Parathyroid adenoma (tissue), 2 donors: ENCODE results near the gene ADGRG3.
A peak's percentile ranks its signal among the peaks of the same experiment; 100 is the strongest.

Experiments
- H2AFZ ChIP-seq: fragments of 300-600 bp; sonication (generic); one replicate; pipeline ENCODE4 v1.7.0; 2017; ENCODE audit warnings: antibody characterized with exemption, mild to moderate bottlenecking
- H3K27ac ChIP-seq: fragments of 300-600 bp; sonication (generic); one replicate; pipeline ENCODE4 v1.7.0; 2017
- H3K27me3 ChIP-seq: fragments of 300-600 bp; sonication (generic); one replicate; pipeline ENCODE4 v1.7.0; 2017; ENCODE audit warnings: low read length; ENCODE audit not compliant: control insufficient read depth, insufficient read depth
- H3K36me3 ChIP-seq: fragments of 300-600 bp; sonication (generic); one replicate; pipeline ENCODE4 v1.7.0; 2017; ENCODE audit warnings: low read length; ENCODE audit not compliant: control insufficient read depth, insufficient read depth
- H3K4me1 ChIP-seq: fragments of 300-600 bp; sonication (generic); one replicate; pipeline ENCODE4 v1.7.0; 2017; ENCODE audit warnings: control low read depth
- H3K4me2 ChIP-seq: fragments of 300-600 bp; sonication (generic); one replicate; pipeline ENCODE4 v1.7.0; 2017; ENCODE audit warnings: low read length
- H3K4me3 ChIP-seq: fragments of 300-600 bp; sonication (generic); one replicate; pipeline ENCODE4 v1.7.0; 2017; ENCODE audit warnings: low read depth, low read length
- H3K79me2 ChIP-seq: fragments of 300-600 bp; sonication (generic); one replicate; pipeline ENCODE4 v1.7.0; 2017; ENCODE audit warnings: control low read depth
- H3K9ac ChIP-seq: fragments of 300-600 bp; sonication (generic); one replicate; pipeline ENCODE4 v1.7.0; 2017; ENCODE audit warnings: mild to moderate bottlenecking
- H3K9me3 ChIP-seq: fragments of 300-600 bp; sonication (generic); one replicate; pipeline ENCODE4 v1.7.0; 2017; ENCODE audit warnings: low read length; ENCODE audit not compliant: control insufficient read depth
- TF ChIP-seq, protein P1 (sequence below): fragments of 300-600 bp; sonication (generic); IDR thresholded peaks from one replicate; pipeline ENCODE4 v1.7.0; 2017; ENCODE audit warnings: antibody characterized with exemption, mild to moderate bottlenecking
- donor health status: primary hyperparathyroidism.

Gene ADGRG3

DNA sequence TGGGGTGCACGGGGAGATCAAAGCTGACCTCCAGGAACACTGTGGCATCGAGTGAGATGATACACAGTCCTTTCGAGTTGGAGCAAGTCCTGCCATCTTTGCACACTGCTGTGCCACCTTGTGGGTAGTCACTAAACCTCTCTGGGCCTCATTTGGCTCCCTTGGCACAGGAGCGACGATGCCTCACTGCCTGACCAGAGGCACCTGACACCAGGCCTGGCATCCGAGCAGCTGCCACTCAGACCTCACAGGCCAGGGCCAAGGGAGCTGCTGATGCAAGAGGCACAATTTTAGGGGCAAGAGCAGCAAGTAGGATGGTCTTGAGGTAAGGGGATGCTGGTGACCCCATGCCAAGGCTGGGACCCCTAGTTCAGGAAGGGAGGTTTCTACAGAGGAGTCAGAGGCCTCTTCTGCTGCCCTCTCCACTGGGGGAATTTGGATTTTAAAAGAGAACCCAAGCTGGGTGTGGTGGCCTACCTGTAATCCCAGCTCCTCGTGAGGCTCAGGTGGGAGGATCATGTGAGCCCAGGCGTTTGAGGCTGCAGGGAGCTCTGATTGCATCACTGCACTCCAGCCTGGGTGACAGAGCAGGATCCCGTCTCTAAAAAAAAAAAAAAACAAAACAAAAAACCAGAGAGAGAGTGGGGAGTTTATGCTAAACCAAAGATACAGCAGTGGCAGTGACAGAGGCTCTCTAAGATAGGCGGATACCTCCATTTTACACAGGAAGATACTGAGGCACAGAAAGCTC lies 46.4 kb upstream of the ADGRG3 start:
- Histone ChIP-seq H3K4me3 (no peak overlapping the region), H3K9ac (no peak overlapping the region), H3K27ac (peak overlapping the region; percentile 94), H3K36me3 (no peaks in the 10 kb centered on the region), H3K9me3 (no peaks in the 10 kb centered on the region), H3K27me3 (no peaks in the 10 kb centered on the region), H3K4me1 (peaks cover 51% of the 10 kb centered on the region), H2AFZ (peak overlapping the region; percentile 30), H3K79me2 (peaks cover 26% of the 10 kb centered on the region), H3K4me2 (peak overlapping the region; percentile 17)
- TF ChIP-seq, protein P1, sequence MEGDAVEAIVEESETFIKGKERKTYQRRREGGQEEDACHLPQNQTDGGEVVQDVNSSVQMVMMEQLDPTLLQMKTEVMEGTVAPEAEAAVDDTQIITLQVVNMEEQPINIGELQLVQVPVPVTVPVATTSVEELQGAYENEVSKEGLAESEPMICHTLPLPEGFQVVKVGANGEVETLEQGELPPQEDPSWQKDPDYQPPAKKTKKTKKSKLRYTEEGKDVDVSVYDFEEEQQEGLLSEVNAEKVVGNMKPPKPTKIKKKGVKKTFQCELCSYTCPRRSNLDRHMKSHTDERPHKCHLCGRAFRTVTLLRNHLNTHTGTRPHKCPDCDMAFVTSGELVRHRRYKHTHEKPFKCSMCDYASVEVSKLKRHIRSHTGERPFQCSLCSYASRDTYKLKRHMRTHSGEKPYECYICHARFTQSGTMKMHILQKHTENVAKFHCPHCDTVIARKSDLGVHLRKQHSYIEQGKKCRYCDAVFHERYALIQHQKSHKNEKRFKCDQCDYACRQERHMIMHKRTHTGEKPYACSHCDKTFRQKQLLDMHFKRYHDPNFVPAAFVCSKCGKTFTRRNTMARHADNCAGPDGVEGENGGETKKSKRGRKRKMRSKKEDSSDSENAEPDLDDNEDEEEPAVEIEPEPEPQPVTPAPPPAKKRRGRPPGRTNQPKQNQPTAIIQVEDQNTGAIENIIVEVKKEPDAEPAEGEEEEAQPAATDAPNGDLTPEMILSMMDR = no peak

GRCh38 chr16:57622361-57623250 lies 45.5 kb upstream of the ADGRG3 start:
- Histone ChIP-seq H3K79me2 (peaks cover 30% of the 10 kb centered on the region), H3K9me3 (no peaks in the 10 kb centered on the region), H3K36me3 (no peaks in the 10 kb centered on the region), H3K27ac (peak overlapping the region; percentile 94), H3K4me2 (peak overlapping the region; percentile 30), H3K9ac (no peak overlapping the region), H3K27me3 (no peaks in the 10 kb centered on the region), H2AFZ (peak overlapping the region; percentile 30), H3K4me3 (no peak overlapping the region), H3K4me1 (peaks cover 58% of the 10 kb centered on the region)
- TF ChIP-seq, protein P1 = no peak

GRCh38 chr16:57623251-57624043 lies 44.7 kb upstream of the ADGRG3 start:
- peak overlapping the region; percentile 15 for H2AFZ ChIP-seq
- H3K79me2 ChIP-seq = peaks cover 37% of the 10 kb centered on the region
- H3K9me3 ChIP-seq = no peaks in the 10 kb centered on the region
- H3K4me3 ChIP-seq = no peak overlapping the region
- peak overlapping the region; percentile 94 for H3K27ac ChIP-seq
- no peaks in the 10 kb centered on the region for H3K27me3 ChIP-seq
- H3K4me2 ChIP-seq = no peak overlapping the region
- no peaks in the 10 kb centered on the region for H3K36me3 ChIP-seq
- peaks cover 67% of the 10 kb centered on the region for H3K4me1 ChIP-seq
- H3K9ac ChIP-seq = no peak overlapping the region
- TF ChIP-seq, protein P1 = no peak

- Histone ChIP-seq H3K4me2 (no peak overlapping the region), H3K36me3 (no peaks in the 10 kb centered on the region), H3K4me1 (peaks cover 63% of the 10 kb centered on the region), H2AFZ (no peak overlapping the region), H3K27ac (peak overlapping the region; percentile 94), H3K4me3 (no peak overlapping the region), H3K27me3 (no peaks in the 10 kb centered on the region), H3K79me2 (peaks cover 44% of the 10 kb centered on the region), H3K9me3 (no peaks in the 10 kb centered on the region), H3K9ac (no peak overlapping the region)
- TF ChIP-seq, protein P1 = no peak
These were observed 43.9 kb upstream of the ADGRG3 start for GRCh38 chr16:57624044-57624688.
